Measurements from ENCODE around the gene TRABD.

The TRABD gene

DNA sequence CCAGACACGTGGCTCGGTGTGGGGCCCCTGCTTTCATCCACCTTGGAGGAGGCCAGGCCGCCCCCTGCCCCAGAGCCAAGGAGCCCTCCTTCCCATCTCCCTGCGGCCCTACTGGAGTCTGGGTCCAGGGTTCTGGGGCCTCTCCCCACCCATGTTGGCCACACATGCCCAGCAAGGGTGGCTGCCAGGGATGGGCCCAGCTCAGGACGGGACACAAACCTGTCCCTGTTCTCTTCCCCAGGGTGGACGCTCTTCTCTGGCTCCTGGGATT, 10.6 kb upstream of the TRABD start:
- no peak for DNase-seq (ENCODE audit: low read depth)

DNA sequence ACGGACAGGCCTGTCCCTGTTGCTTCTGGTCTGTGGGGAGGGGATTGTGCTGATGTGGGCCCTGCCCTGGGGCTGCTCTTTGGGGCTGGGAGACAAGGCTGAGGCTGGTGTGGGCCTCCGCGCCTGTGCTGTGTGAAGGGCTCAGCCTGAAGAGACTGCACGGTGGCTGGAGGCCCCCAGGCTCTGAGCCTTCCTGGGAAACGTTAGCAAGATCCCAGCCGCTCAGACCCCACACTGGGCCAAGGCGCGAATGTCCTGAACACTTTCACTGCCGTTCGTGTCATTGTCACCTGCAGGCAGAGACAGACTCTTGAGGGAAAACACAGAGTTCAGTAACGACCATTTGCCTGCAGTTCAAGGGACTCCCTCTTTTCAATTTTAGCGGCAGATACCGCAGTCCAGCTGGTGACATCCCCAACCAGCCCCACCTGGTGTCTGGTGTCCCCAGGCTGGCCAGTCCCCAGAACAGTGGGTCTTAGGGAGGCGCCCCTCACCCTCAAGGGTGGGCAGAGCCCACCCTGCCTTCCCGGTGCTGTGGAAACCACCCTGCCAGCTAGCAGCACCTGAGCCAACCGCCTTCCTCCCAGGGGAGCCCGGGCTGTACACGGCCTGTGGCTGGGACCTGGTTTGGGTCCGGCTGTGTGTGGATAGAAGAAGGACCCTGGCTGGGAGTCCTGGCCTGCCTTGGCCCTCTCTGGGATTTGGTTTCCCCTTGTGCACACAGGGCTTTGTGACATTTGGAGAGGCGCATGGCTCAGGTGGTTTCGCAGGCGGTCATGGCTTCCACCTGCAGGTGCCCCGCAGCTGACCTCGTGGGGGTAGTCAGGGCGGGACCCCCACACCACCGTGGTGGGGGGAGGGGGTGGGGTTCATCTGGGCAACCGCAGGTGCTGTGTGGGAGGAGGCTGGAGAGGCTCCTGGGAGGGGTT, 9.5 kb upstream of the TRABD start:
- no peak for DNase-seq (ENCODE audit: low read depth)

DNA sequence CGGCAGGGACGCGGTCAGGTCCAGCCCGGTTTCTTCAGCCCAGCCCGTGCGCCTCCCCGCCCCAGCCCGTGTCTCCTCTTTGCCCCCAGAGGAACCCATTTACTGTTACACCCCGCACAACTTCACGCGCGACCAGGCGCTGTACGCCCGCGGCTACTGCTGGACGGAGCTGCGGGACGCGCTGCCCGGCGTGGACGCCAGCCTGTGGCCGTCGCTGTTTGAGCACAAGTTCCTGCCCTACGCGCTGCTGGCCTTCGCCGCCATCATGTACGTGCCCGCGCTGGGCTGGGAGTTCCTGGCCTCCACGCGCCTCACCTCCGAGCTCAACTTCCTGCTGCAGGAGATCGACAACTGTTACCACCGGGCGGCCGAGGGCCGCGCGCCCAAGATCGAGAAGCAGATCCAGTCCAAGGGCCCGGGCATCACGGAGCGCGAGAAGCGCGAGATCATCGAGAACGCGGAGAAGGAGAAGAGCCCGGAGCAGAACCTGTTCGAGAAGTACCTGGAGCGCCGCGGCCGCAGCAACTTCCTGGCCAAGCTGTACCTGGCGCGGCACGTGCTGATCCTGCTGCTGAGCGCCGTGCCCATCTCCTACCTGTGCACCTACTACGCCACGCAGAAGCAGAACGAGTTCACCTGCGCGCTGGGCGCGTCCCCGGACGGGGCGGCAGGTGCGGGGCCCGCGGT, 8.7 kb upstream of the TRABD start:
- no peak for DNase-seq (ENCODE audit: low read depth)

DNA sequence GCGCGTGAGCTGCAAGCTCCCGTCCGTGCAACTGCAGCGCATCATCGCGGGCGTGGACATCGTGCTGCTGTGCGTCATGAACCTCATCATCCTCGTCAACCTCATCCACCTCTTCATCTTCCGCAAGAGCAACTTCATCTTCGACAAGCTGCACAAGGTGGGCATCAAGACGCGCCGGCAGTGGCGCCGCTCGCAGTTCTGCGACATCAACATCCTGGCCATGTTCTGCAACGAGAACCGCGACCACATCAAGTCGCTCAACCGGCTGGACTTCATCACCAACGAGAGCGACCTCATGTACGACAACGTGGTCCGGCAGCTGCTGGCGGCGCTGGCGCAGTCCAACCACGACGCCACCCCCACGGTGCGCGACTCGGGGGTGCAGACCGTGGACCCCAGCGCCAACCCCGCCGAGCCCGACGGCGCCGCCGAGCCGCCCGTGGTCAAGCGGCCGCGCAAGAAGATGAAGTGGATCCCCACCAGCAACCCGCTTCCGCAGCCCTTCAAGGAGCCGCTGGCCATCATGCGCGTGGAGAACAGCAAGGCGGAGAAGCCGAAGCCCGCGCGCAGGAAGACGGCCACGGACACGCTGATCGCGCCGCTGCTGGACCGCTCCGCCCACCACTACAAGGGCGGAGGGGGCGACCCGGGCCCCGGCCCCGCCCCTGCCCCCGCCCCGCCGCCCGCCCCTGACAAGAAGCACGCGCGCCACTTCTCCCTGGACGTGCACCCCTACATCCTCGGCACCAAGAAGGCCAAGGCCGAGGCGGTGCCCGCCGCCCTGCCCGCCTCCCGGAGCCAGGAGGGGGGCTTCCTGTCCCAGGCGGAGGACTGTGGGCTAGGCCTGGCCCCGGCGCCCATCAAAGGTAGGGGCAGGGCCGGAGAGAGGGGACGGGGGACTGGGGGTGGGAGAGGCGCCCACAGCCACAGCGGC, 7.9 kb upstream of the TRABD start:
- DNase-seq (ENCODE audit: low read depth): no peak

DNA sequence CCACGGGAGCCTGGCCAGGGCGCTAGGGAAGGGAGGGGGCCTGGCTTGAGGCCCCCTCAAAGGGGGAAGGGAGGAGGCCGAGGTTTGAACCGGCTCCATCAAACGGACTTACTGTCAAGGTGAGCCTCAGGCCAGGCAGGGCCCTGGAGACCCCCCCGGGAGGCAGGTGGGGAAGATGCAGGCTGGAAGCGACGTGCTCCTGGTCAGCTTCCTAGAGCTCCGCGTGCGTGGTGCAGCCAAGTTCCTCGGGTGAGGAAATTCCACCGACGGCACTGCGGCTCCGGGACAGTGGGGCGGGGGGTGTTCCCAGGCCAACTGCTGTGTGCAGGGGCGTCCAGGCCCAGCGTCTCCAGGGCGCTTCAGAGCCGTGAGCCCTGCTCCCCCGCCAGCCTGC, 7.2 kb upstream of the TRABD start:
- no peak for DNase-seq (ENCODE audit: low read depth)

DNA sequence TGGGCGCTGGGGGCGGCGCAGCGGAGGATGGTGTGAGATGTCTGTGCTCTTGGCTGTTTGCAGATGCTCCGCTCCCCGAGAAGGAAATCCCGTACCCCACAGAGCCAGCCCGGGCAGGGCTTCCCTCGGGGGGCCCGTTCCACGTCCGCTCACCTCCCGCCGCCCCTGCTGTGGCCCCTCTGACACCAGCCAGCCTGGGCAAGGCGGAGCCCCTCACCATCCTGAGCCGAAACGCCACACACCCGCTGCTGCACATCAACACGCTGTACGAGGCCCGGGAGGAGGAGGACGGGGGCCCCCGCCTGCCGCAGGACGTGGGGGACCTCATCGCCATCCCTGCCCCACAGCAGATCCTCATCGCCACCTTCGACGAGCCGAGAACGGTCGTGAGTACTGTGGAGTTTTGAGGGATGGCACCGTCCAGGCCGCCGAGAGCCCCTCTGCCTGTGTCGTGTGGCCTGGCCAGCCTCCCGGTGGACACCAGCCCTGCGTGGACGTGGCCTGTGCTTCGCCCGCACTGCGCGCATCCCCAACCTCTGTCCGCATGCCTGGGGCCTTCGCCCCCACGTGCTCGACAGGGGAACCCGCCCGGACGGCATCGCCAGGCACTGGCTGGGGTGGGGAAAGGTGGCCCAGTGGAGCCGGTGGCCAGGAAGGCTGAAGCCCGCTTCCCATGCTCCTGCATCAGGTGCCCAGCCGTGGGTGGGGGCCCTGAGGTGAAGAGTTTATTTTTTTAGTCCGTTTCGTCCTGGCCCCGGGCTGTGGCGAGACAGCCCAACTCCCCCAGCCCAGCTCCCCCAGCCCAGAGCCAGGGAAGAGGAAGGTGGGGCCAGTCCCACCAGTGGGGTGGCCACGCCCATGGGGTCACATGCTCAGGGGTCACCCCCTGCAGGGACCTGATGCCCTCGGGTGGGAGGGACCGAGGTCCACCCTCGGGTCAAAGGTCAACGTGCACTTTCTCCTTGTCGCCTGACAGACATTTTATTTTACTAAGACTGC, 6.5 kb upstream of the TRABD start:
- DNase-seq (ENCODE audit: low read depth): no peak

DNA sequence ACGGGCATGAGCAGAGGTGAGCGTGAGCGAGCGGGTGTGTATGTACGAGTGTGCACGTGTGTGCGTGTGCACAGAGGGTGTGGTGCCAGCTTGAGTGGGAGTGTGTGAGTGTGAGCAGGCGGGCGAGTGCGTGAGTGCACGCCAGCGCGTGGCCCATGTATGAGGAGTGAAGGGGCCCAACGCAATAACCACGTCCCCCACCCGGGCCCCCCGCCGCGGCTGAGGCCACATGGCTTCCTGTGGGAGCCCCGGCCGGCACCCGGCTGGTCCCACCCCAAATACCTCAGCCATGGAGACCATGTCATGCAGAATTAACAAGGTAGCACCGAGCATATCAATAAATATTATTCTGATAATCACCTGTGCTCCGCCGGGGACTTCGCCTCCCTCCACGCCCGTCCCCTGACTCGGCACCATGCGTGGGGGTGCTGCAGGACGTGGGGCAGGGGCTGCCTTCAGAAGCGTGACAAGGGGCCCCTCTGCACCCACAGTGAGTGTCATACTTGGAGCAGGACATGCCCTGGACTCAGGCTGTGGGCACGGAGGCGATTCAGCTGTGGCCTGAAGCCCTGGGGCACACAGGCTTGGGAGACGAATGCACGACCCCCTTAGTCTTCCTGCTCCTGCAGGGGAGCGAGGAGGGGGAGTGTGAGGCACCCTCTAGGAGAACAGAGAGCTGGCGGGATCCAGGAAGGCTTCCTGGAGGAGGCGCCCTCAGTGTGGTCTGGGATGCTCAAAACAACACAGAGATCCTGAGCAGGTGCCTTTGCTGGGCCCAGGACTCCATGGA, 5.6 kb upstream of the TRABD start:
- no peak for DNase-seq (ENCODE audit: low read depth)

DNA sequence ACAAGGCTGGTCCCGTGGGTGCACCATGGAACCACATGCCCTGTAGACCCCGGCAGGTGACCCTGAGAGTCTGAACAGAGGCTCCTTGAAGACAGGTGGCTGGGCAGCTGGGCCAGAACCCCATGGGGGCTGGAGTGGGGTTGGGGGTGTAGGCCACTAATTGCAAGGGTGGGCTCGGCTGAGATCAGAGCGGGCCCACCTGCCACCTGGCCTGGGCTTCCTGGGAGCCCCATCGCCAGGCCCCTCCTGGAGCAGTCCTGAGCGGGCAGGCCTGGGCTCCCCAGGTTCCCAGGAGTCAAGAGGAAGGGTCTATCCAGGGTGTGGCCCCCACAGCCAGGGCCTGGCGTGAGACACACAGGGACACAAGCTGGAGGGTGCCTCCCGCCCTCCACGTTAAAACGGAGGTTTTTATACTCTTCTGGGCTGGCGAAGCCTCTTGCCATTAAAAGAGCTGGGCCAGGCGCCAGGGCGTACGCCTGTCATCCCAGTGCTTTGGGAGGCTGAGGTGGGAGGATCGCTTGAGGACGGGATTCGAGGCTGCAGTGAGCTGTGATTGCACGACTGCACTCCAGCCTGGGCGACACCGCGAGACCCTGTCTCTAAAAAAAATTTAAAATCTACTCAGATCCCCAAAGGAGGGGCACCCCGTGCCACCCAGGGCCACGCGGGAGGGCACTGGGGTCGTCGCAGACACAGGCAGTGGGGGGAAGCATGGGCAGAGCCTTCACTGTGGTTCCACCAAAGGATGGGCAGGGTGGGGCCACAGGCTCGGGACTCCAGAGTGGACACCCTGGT, 4.8 kb upstream of the TRABD start:
- no peak for DNase-seq (ENCODE audit: low read depth)

DNA sequence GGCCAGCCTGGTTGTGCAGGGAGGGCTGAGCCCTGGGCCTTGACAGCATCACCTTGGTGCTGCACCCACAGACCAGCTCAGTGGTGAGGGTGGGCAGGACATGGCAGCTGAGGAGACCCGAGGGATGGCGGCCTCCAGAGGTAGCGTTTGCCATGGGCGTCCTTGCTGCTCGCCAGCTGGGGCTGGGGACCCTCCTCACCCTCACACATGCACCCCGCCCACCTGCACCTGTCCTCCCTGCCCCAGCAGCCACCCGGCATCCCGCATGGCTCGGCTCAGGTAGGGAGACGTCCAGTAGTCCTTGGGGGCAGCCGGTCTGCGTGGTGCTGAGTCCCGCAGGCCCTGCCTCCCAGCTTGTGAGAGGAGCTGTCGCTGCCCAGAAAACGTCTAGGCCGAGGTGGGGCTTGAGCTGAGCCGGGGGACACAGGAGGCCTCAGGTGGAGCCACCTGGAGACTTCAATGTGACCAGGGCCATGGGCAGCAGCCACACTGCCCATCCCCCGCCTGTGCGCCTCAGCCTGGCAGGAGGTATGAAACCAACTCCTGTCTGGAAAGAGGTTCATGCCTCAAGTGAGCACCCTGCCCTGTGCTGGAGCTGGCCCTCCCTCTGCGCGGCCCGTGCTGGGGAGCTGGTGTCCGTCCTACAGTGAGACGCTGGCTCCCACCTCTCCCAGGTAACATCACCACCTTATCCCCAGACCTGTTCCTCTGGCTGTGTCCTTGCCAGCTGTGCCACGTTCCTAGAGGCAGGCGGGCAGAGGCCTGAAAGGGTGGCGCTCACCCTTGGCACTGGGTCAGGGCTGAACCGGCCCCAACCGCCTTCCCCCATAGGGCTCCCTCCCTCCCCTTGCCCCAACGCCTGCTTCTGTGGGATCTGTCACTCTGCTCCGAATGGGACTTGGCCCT, 3.3 kb upstream of the TRABD start:
- DNase-seq (ENCODE audit: low read depth): no peak

DNA sequence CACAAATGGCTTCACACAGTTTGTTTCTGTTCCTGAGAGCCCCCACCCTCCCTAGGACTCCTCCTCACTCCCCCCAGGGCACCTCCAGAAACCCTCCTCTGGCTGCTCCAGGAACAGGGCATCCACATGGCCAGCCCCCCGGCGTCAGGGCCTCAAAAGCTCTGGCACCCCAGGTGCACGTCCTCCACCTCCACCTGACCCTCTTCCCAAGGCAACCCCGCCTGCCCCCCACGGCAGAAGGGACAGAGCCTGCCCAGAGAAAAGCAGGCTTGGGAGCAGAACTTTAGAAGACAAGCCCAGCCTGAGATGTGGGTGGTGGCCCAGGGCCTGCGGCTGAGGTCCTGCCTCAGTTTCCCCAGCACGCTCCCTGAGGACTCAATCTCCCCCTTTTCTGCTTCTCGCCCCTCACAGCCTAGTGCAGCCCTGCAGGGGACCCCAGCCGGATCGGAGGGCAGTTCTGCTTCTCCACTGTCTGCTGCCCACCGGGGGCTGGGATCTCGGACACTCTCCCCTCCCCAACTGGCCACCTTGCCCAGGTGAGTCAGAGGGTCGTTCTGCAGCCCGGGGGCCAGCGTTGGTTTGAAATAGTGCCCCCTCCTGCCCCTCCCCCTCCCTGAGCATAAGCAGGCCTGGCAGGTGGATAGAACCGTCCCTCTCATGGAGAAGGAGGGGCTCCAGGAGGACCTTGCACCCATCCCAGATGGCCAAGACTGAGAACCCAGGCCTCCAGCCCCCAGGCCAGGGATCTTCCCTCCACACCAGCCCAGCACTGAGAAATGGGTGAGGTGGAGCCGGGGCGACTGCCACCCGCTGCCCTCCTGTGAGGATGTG, 2.4 kb upstream of the TRABD start:
- no peak for DNase-seq (ENCODE audit: low read depth)

DNA sequence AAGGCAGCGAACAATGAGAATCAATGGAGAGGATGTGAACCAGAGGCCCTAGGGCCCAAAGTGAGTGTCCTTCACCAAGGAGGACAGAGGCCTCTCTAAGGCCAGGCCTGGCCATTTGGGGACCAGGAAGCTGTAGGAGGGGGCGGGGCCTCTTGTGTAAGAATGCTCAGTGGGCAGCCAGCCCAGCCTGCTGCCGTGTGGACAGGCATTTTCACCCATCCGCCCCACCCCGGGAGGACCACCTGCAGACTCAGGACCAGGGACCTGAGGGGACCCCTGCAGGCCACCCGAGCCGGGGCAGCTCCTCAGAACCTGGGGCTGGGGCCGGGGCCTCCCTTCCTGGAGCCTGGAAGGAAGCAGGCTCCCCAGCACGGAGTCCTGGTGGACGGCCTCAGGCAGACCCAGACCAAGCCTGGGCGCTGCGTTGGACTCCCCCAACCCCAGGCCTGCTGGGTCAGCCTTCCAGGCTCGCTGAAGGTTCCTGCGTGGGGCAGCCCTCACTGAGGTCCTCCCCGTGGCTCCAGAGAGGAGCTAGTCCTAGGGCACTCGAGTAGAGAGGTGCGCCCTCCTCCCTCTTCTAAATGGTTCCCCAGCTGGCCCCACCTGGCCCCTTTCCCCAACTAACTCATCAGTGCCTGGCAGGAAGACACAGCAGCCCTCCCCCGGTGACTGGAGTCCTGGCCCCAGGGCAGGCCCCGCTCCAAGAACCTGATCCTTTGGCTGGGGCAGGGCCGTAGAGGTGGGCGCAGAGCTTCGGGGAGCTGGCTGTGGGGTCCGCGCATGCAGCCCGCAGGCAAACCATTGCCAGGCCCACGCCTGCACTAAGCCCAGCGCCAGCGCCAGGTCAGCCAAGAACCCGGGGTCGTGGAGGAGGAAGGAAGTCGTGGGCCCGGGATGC, 1.5 kb upstream of the TRABD start:
- no peak for DNase-seq (ENCODE audit: low read depth)

DNA sequence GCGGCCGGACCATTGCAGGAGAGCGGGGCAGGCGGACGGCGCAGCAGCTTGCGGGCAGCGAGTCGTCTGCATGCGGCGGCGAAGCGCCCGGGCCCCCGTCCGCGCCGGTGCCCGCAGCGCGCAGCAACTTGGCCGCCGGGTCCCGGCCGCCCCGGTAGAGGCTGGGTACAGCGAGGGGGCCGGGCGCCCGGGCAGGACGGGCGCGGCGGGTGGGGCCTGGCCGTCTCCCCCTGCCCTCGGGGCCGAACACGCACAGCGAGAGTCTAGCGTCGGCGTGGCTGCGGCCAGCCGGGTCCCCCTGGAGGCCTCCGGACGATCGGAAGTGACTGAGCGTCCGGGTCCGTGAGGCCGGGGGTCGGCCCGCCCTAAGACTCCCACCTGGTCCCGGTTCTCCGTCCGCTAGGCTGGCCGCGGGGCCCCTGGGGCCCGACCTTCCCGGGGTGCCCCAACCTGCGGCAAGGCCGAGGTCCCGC, 775 bp upstream of the TRABD start:
- no peak for DNase-seq (ENCODE audit: low read depth)

DNA sequence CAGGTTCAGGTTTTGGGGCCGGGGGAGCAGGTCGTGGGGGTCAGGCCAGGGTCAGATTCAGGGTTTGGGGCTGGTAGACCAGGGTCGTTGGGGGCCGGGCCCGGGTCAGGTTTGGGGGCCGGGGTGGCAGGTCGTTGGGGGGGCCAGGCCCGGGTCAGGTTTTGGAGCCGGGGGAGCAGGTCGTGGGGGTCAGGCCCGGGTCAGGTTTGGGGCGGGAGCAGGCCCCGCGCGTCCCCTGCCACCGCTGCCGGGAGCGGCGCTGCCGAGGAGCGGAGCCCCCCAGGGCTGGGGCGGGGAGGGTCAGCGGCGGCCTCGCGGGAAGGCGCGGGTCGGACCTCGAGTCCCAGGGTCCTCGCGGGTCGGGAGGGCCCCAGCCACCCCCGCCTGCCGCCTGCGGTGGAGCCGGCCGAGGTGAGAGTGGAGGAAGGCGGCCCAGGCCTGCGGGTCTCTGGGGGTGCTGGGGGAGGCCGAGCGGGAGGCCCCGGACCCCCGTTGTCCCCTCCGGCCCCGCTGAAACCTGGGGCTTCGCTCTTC, 535 bp downstream of the TRABD start:
- no peak for DNase-seq (ENCODE audit: low read depth)

DNA sequence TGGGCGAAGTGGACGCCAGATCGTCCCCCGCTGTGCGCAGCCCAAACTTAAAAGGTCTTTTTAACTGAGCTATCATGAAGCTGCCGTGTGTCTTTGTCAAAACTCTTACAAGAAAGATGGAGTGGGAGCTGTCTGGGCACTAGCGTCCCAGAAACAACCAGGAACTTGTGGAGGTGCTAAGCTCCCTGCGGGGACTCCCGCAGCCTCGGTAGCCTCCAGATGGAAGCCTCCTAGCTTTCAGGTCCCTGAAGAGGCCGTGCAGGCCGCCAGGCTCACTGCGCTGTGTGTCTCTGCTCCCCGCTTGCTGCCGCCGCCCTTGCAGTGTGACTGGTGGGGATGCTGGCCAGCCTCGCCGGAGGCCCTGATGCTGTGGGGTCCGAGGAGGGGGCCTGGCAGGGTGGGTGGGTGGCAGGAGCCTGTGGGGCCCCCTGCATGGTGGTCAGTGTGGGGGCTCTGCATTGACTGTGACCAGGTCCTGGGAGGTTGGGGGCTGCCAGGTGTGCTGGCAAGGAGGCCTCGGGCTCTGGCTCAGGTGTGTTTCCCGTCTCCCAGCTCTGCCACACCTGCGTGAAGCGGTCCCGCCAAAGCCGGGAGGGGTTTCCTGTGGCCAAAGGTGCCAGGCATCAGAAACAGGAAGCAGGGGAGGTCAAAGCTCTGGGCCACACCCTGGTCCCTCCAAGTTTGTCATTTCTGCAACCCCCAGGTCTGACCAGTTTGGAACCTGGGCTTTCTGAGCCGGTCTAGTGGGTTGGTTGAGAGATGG, 1.2 kb downstream of the TRABD start:
- no peak for DNase-seq (ENCODE audit: low read depth)

DNA sequence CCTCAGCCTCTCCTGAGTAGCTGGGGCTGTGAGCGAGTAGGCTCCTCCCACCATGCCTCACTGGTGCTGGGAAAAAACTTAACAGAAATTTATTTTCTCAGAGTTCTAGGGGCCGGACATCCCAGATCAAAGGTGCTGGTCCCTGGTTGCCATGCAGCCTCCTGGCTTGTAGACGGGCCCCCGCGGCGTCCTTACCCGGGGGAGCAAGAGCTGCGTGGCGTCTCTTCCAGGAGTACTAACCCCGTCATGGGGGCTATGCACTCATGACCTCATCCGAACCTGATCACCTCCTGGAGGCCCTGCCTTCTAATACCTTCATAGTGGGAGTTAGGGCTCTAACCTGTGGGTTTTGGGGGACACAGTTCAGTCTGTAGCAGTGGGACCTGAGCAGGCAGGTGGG, 2.6 kb downstream of the TRABD start:
- no peak for DNase-seq (ENCODE audit: low read depth)
